HEK293 (cell line): Measurements from ENCODE around the gene RAI14.

Experiments
- CTCF ChIA-PET: fragments of 350-600 bp; formaldehyde crosslinking; extraction: SDS; loops from one replicate; lab custom pipeline; 2021; ENCODE audit warnings: antibody characterized with exemption; lab: Yijun Ruan, JAX
- POLR2A ChIA-PET: fragments of 300-600 bp; formaldehyde crosslinking; extraction: SDS; loops from one replicate; lab custom pipeline; 2020; ENCODE audit warnings: antibody characterized with exemption, inconsistent platforms; lab: Yijun Ruan, JAX
- H3K27ac ChIP-seq: fragments of 200-500 bp; sonication (Bioruptor generic); 2 replicates; pipeline ENCODE4 v1.5.1; 2014; ENCODE audit warnings: low read depth, low read length, control low read depth, inconsistent platforms; ENCODE audit errors: extremely low read depth
- H3K36me3 ChIP-seq, 2 experiments: fragments of 200-500 bp in 1 of 2; sonication (Bioruptor generic) in 1 of 2; 1 replicate in 1 of 2; 2 replicates in 1 of 2; pipeline ENCODE4 v1.5.1; 2014 to 2017; ENCODE audit warnings: inconsistent platforms in 2 of 2, low read length in 2 of 2; ENCODE audit not compliant: control insufficient read depth in 2 of 2, insufficient read depth in 1 of 2
- H3K4me1 ChIP-seq: fragments of 200-500 bp; sonication (Bioruptor generic); 2 replicates; pipeline ENCODE4 v1.5.1; 2014; ENCODE audit warnings: mild to moderate bottlenecking, low read length, inconsistent platforms; ENCODE audit not compliant: control insufficient read depth, insufficient read depth
- H3K4me3 ChIP-seq: 2 replicates; pipeline ENCODE4 v1.5.1; 2011; ENCODE audit warnings: low read depth, mild to moderate bottlenecking, control low read depth, low read length, moderate library complexity
- H3K9me3 ChIP-seq: fragments of 200-500 bp; sonication (Bioruptor generic); 2 replicates; pipeline ENCODE4 v1.5.1; 2014; ENCODE audit warnings: low read depth, low read length, inconsistent platforms; ENCODE audit not compliant: control insufficient read depth, insufficient read depth
- ATF2 ChIP-seq: fragments of 450-650 bp; formaldehyde crosslinking; IDR thresholded peaks from 2 replicates; pipeline ENCODE4 v1.5.1; 2016; ENCODE audit warnings: missing biosample characterization, missing genetic modification characterization, low read depth
- HOXC10 ChIP-seq: sonication (generic); formaldehyde crosslinking; IDR thresholded peaks from 2 replicates; pipeline ENCODE4 v1.8.1; 2023; ENCODE audit warnings: mild to moderate bottlenecking, missing genetic modification reagents
- MYNN ChIP-seq: fragments of 450-650 bp; formaldehyde crosslinking; IDR thresholded peaks from 2 replicates; pipeline ENCODE4 v1.5.1; 2016; ENCODE audit warnings: missing biosample characterization, missing genetic modification characterization, borderline replicate concordance
- OVOL3 ChIP-seq: fragments of 450-650 bp; formaldehyde crosslinking; IDR thresholded peaks from 2 replicates; pipeline ENCODE4 v1.5.1; 2016; ENCODE audit warnings: missing biosample characterization, missing genetic modification characterization
- PRDM2 ChIP-seq: fragments of 450-650 bp; formaldehyde crosslinking; IDR thresholded peaks from 2 replicates; pipeline ENCODE4 v1.5.1; 2016; ENCODE audit warnings: missing biosample characterization, missing genetic modification characterization, borderline replicate concordance
- YY1 ChIP-seq: fragments of 450-650 bp; formaldehyde crosslinking; IDR thresholded peaks from 2 replicates; pipeline ENCODE4 v1.5.1; 2018; ENCODE audit warnings: missing biosample characterization, missing genetic modification characterization
- ZFHX2 ChIP-seq: fragments of 450-650 bp; formaldehyde crosslinking; conservative IDR thresholded peaks from 2 replicates; pipeline ENCODE4 v1.5.1; 2016; ENCODE audit warnings: missing biosample characterization, missing genetic modification characterization
- ZNF19 ChIP-seq: fragments of 450-650 bp; formaldehyde crosslinking; IDR thresholded peaks from 2 replicates; pipeline ENCODE4; 2016; ENCODE audit warnings: missing biosample characterization, missing genetic modification characterization, low read depth
- ZNF280C ChIP-seq: fragments of 450-650 bp; formaldehyde crosslinking; IDR thresholded peaks from 2 replicates; pipeline ENCODE4 v1.5.1; 2016; ENCODE audit warnings: missing biosample characterization, missing genetic modification characterization
- ZNF398 ChIP-seq: fragments of 450-650 bp; formaldehyde crosslinking; IDR thresholded peaks from 2 replicates; pipeline ENCODE4 v1.5.1; 2017; ENCODE audit warnings: missing biosample characterization, missing genetic modification characterization
- ZNF416 ChIP-seq: fragments of 450-650 bp; formaldehyde crosslinking; IDR thresholded peaks from 2 replicates; pipeline ENCODE4 v1.5.1; 2016; ENCODE audit warnings: missing biosample characterization, missing genetic modification characterization
- ZNF585B ChIP-seq: fragments of 450-650 bp; formaldehyde crosslinking; IDR thresholded peaks from 2 replicates; pipeline ENCODE4 v1.5.1; 2016; ENCODE audit warnings: missing biosample characterization, missing genetic modification characterization
- ZNF639 ChIP-seq: fragments of 450-650 bp; formaldehyde crosslinking; IDR thresholded peaks from 2 replicates; pipeline ENCODE4 v1.5.1; 2016; ENCODE audit warnings: missing biosample characterization, missing genetic modification characterization
- ZNF658 ChIP-seq: fragments of 450-650 bp; formaldehyde crosslinking; IDR thresholded peaks from 2 replicates; pipeline ENCODE4; 2016; ENCODE audit warnings: missing biosample characterization, missing genetic modification characterization
- ZNF660 ChIP-seq: fragments of 450-650 bp; IDR thresholded peaks from 2 replicates; pipeline ENCODE4 v1.5.1; 2018; ENCODE audit warnings: missing biosample characterization, mild to moderate bottlenecking, missing genetic modification characterization
- ZNF701 ChIP-seq: fragments of 450-650 bp; formaldehyde crosslinking; IDR thresholded peaks from 2 replicates; pipeline ENCODE4 v1.5.1; 2016; ENCODE audit warnings: missing biosample characterization, missing genetic modification characterization

RAI14 gene

GRCh38 chr5:34818717-34819116, 162.6 kb downstream of the RAI14 start:
- no peak for TF ChIP-seq ZNF398
- no peak for TF ChIP-seq ZNF416 (tag by site-specific recombination)
- TF ChIP-seq YY1 (tag by site-specific recombination): no peak
- TF ChIP-seq ZFHX2 (tag by site-specific recombination): no peak
- TF ChIP-seq ZNF658 (tag by site-specific recombination): no peak
- TF ChIP-seq OVOL3: no peak
- TF ChIP-seq MYNN (tag by site-specific recombination): no peak
- TF ChIP-seq ZNF585B (tag by site-specific recombination): no peak
- TF ChIP-seq ZNF280C (tag by site-specific recombination): no peak
- TF ChIP-seq ZNF19 (tag by site-specific recombination): no peak
- TF ChIP-seq ZNF660 (tag by site-specific recombination): no peak
- no peak for TF ChIP-seq ATF2 (tag by site-specific recombination)
- no peak for TF ChIP-seq PRDM2
- TF ChIP-seq HOXC10 (CRISPR knock-in tag): no peak
- TF ChIP-seq ZNF639 (tag by site-specific recombination): no peak
- no peak for TF ChIP-seq ZNF701 (tag by site-specific recombination)
- TF ChIP-seq, all 188 proteins: peak for 0
- ChIA-PET CTCF (interaction anchor here (0.8 kb wide), 1 partner anchor 296 kb away, joined by 3 read pairs; no protein-coding TSS in a partner anchor), POLR2A (no interaction called here)
- Histone ChIP-seq H3K4me3 (no peak overlapping the region), H3K9me3 (no peaks in the 10 kb centered on the region), H3K27ac (no peak overlapping the region), H3K36me3 (peaks cover 48 to 55% of the 10 kb centered on the region in 2 experiments), H3K4me1 (no peaks in the 10 kb centered on the region)
